Mononuclear cell (primary cell): ENCODE results near the gene SYT15B. TPM values are rescaled to one million over a fixed set of nuclear protein-coding genes. Genes with fewer than 3 reads are reported as not detected.
"Not testable (repeated sequence)": the region's sequence is repeated elsewhere in the genome, so short reads cannot be mapped to it uniquely, and the experiment has no call there.

Experiments
- H3K27me3 ChIP-seq: 2 replicates; pipeline ENCODE4 v1.6.0; 2011; ENCODE audit warnings: low read length, control low read depth; ENCODE audit not compliant: insufficient read depth
- H3K4me1 ChIP-seq: 2 replicates; pipeline ENCODE4 v1.5.1; 2011; ENCODE audit warnings: mild to moderate bottlenecking, low read length, control low read depth; ENCODE audit not compliant: insufficient read depth
- H3K4me3 ChIP-seq: 2 replicates; pipeline ENCODE4 v1.5.1; 2011; ENCODE audit warnings: mild to moderate bottlenecking, low read length, moderate library complexity
- H3K9me3 ChIP-seq: 2 replicates; pipeline ENCODE4 v1.5.1; 2011; ENCODE audit warnings: low read depth, mild to moderate bottlenecking, control low read depth, low read length
- total RNA-seq: library from RNA; depleted of rRNA; stranded (reverse); fragments of >200 nt; gene quantifications from one replicate; pipeline ENCODE4 v1.2.3, GENCODE V29; 2012

Gene SYT15B
- 0.10 TPM for total RNA-seq

DNA sequence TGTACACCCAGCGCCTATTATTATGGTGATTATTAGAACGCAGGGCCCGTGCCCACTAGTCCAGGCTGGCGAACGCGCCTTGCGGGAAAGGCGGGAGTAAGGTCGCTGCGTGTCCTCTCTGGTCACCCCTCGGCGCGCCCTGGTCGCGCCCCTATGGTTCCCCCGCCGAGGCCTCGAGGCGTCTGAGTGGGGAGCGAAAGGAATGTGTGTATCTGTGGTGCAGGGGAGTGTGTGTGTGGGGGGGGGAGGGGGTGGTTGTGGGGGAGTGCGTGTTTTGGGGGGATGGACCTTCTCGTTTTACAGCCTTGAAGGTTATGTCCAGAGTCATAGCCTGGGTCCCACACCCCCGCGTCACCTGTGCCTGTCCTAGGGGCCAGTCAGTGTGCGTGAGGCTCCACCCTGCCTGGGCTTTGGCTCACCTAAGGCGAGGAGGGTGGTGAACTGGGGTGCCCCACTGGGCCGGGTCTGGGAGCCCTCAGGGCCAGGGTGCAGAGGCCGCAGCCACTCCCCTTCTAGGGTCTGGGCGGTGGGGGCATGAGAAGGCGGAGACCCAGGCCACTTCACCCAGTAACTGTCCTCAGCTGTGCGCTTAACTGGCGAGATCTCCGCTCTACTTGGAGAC, at the start of gene SYT15B:
Gene SYT15B, minus strand, starts transcription at position 39 of the 622 bp plus-strand sequence. CDS start 952 bp downstream, outside the sequence.
- not testable (repeated sequence) for H3K4me1 ChIP-seq, H3K27me3 ChIP-seq, H3K9me3 ChIP-seq, H3K4me3 ChIP-seq

DNA sequence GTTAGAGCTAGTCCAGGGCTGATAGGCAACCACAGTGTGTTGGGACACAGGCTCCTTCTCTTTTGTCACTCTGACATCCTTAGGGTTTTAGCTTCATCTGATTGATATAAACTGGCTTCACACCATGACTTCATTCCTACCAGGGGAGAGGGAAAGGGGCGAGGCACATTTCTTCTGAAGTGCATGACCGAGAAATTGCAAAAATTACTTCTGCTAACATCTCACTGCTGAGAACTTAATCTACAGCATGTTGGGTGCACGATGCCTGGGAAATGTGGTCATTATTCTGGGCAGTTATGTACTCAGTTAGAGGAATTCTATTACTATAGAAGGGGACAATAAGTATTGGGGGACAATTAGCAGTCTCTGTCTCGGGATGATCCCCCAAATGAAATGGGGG, 16.2 kb upstream of the SYT15B start:
- not testable (repeated sequence) for H3K27me3 ChIP-seq, H3K9me3 ChIP-seq, H3K4me1 ChIP-seq, H3K4me3 ChIP-seq

DNA sequence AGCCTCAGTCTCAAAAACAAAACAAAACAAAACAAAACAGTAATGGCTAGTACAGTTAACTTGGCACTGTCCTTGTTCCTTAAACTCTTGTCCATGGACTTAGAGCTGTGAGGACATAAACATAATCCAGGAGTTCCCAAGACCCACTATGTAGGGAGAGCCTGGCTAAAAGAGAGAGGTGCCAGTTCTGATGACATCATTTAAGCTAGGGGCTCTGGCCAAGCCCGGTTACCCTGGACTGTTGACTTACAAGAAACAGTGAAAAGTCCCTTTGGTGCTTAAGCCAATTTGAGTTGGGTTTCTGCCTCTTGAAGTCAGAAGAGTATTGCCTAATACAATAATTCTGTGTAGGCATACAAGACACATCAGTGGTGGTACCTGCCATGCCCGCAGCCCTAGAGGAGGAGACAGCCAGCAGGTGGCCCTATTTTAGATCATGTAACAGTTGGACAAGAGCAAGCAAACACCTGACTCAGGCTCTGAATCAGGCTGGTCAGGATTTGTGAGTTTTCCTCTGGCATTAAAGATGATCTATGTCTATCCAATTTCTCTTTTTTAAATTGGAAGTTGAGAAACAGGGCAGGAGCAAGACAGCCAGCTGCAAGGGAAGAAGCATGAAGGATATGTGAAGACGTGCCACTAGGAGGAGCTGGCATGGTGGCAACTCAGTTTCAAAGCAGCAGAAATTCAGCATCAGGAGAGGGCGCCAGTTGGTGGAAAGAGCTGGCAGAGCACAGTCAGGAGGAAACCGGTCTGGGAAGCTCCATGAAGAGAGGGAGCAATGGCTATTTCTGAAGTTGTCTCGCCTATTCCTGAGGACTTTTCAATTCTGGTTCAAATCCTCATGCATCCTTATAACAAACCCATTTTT, 12.2 kb upstream of the SYT15B start:
- H3K4me3 ChIP-seq = not testable (repeated sequence)

DNA sequence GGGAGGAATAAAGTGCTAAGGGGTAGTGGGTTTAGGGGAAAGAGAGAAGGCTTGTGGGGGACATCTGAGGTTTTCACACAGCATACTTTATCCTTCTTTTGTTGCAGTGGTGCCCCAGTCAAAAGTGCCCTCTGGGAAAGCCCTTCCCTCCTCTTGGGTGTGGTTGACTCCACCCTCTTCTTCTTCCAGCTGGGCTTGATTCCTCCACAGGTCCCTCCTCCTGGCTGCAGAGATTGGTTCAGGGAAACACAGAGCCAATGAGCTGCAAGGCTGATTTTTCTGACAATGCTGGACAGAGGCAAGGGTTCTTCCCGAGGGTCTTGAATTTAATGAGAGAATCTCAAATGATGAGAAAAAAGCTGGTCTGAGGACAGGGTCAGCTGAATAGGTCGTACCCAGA, 7.4 kb upstream of the SYT15B start:
- H3K27me3 ChIP-seq, H3K9me3 ChIP-seq, H3K4me1 ChIP-seq, H3K4me3 ChIP-seq: not testable (repeated sequence)

More for the DNA sequence above, 12.2 kb upstream of the SYT15B start:
- not testable (repeated sequence) for H3K4me1 ChIP-seq, H3K9me3 ChIP-seq, H3K27me3 ChIP-seq

DNA sequence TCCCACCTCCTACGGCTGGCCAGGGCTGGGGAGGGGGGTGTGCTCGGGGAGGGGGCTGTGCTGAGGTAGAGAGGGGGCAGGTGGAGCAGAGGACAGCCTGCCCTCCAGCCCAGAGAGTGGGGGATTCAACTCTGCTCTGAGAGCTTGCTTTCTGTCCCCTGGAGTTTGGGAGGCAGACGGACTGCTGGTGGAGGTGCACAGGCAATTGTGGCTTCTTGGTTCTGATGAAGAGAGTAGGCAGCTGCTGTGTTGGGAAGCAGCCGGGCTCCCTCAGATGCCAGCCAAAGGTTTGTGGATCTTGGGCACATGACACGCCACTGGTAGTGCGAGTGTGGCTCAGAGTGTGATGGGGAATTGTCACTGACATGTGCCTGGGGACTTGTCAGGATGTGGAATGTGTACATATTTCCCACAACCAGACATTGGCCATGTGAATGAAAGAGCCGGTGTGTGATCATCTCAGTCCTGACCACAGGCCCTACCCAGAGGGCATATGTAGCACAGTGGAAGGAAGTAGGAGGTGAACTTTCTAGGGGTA, 5.3 kb upstream of the SYT15B start:
- H3K9me3 ChIP-seq, H3K4me1 ChIP-seq, H3K27me3 ChIP-seq, H3K4me3 ChIP-seq: not testable (repeated sequence)

DNA sequence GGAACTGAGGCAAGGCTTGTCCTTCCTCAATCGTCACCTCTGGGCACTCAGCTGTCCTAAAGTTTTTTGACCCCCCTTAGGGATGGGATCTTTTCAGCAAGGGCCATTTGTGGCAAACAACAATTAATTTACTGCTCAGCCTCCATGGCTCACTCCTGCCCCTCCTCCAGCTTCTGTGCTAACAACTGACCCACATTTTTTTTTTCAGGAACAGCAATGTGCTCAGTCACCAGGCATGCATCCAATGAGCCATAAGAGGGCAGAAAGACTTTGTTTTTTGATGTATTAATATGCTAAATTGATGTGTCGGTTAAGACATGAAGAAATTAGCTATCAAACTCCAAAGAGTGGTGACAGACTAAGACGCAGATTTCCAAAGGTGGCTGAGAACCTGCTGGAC, 4.7 kb upstream of the SYT15B start:
- not testable (repeated sequence) for H3K27me3 ChIP-seq, H3K4me3 ChIP-seq, H3K9me3 ChIP-seq, H3K4me1 ChIP-seq

DNA sequence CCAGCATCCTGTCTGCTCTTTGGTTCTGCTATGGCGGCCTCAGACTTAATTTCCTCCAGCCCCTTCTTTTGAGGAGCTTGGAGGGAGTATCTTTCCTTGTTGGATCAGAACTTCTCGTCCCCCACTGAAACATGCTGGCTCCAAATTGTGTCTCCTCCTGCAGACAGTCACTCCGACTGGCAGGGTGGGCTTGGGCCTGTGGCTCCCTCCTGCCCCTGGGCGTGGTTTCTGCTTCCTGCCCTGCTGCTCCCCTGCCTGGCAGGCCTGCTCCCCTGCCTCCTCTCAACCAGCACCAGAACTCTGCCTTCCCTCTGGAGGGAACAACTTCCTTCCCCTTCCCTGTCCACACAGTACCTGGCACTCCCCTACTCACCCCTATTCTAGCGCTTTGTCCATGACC, 3.8 kb upstream of the SYT15B start:
- not testable (repeated sequence) for H3K9me3 ChIP-seq, H3K27me3 ChIP-seq, H3K4me1 ChIP-seq, H3K4me3 ChIP-seq

DNA sequence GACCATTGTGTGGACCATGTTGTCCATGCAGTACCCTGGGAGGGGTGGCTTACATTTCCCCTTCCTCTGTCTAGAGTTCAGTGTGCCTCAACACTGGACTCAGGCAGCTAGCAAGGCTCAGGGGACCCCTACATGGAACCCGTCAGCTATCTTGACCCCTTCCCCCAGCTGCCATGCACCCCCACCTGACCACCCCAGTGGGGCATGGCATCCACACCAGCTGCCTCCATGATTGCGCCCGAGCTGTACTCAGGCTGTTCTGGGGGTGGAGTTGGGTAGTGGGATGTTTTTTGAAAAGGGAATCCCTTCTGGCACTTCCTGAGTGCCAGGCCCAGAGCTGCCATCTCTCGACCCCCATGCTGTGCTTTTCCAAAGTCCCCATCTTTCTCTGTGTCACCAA, 1.8 kb upstream of the SYT15B start:
- H3K9me3 ChIP-seq, H3K27me3 ChIP-seq, H3K4me1 ChIP-seq, H3K4me3 ChIP-seq: not testable (repeated sequence)

DNA sequence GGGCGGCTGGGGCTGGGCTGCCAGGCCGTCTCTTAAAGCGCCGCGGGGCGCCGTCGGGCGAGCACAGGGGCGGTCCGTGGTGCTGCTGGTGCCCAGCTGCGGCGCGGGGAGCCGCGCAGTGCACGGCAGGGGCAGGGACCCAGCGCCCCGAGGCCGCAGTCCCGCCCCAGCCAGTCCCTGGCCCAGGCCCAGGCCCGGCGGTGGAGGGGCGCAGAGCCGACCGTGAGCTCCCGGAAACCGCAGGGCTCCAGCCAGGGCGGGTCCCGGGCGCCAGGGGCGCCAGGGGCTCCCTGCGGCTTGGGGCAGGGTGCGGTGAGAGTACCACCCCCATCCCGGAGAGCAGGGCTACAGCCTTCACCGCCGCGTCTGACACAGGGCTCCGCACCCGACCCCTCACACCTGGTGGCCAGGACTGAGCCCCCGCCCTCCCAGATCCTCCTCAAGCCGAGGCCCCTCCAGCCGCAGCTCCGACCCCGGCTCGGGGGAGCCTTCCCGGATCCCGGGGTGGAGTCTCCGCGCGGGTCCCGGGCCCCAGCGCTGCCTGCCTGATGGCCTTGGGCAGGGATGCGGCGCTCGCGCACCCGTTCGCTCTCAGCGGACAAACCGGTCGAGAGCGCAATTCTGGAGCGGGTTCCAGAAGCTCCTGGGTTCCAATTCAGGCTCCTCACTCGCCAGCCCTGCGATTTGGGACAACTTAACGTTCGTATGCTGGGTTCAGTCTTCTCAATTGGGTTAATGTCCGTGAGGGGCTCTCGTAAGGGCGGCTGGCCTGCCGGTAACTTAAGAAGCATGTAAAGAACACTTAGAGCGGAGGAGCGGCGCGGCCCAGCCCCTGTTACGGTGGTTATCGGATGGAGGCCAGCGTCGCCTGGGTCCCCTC, 478 bp downstream of the SYT15B start:
- not testable (repeated sequence) for H3K4me3 ChIP-seq, H3K4me1 ChIP-seq, H3K27me3 ChIP-seq, H3K9me3 ChIP-seq

DNA sequence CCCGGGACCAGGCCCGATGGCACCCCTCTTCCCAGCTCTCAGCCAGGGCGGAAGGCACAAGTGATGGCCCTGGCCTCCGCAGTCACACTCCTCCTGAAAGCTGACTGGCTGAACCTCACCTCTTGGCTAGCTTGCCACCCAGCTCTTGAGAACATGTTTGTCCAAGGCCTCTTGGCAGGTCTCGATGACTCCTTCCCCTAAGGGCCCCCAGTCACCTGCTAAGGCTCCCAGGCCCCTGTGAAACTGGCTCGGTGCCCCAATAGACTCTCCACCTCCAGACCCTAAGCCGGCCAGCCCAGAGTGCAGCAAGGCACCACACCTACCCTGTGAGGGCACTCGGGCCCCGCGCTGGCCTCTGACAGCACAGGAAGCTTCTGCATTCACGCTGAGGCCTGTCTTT, 4.5 kb downstream of the SYT15B start:
- H3K9me3 ChIP-seq, H3K4me3 ChIP-seq, H3K27me3 ChIP-seq, H3K4me1 ChIP-seq: not testable (repeated sequence)

DNA sequence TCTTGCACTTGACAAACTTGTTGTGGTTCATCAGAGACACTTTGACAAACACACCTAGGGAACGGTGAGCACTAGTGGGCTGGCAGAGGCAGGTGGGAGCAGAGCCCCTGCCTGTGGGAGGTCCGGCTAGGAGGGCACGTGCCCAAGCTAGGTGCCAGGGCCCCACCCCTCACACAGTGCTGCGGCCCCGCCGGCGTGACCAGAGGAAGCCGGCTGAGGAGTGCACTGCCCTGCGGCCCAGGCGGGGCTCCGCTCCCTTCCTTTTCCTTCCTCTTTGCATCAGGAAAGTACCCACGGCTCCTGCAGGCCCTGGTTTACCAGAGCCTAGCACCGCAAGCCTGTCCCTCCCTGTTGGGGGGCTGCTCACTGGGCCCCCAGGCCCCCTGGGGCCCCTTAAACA, 7.2 kb downstream of the SYT15B start:
- H3K4me1 ChIP-seq, H3K27me3 ChIP-seq, H3K4me3 ChIP-seq: not testable (repeated sequence)

DNA sequence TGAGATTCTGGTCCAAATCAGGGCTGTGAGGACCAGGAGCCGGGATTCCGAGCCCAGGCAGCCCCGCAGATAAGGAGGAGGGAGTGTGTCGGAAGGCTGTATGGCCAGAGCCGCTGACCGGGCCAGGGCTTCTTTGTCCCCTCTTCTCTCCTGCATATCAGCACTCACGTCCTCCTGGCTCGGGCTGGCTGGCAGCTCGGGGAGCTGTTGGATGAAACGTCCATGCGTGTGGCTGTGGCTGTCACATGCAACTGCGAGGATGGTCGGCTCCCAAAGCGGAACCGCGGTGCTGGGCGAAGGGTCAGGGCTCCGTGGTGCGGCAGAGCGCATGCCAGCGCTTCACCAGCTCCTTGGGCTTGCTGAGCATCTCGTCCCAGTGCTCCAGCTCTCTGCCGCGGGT, 9.5 kb downstream of the SYT15B start:
- H3K4me3 ChIP-seq, H3K9me3 ChIP-seq, H3K4me1 ChIP-seq, H3K27me3 ChIP-seq: not testable (repeated sequence)

More for the DNA sequence above, 7.2 kb downstream of the SYT15B start:
- H3K9me3 ChIP-seq = not testable (repeated sequence)

DNA sequence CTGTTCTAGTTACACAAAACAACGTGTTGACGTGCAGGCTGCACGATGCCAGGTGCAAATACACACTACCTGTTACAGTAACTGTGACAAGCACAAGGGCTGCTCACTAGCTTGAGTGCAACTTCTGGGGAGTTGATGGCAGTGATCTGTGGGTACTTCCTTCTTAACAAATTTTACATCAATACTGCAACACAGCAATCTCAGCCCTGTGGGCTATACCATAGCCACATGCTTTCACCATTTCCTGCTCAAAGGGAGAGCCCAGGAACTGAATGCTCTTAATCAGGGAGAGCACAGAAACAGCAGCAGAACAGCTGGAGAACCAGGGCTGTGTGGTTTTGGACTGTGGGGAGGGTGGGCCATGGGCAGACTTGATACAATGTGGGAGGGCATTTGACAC, 10.2 kb downstream of the SYT15B start:
- H3K4me3 ChIP-seq, H3K9me3 ChIP-seq, H3K27me3 ChIP-seq, H3K4me1 ChIP-seq: not testable (repeated sequence)

DNA sequence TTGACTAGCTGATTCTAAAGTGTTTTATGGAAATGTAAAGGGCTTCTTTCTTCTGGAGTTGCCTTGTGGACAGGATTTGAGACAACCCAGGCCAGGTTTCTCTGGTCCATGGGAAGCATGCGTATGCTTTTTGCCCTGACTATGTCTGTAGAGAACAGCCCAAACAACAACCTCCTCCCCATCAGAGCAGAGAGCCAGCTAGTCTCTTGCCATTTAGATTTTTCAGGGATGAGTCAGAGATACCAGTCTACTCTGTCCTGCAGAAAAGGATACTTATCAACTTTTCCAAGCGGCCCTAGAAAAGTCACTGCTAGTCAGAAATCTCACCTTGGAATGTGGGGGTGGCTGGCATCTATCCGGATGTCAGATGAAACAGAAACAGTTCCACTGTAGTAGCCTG, 11.6 kb downstream of the SYT15B start:
- H3K4me1 ChIP-seq, H3K27me3 ChIP-seq, H3K9me3 ChIP-seq, H3K4me3 ChIP-seq: not testable (repeated sequence)

DNA sequence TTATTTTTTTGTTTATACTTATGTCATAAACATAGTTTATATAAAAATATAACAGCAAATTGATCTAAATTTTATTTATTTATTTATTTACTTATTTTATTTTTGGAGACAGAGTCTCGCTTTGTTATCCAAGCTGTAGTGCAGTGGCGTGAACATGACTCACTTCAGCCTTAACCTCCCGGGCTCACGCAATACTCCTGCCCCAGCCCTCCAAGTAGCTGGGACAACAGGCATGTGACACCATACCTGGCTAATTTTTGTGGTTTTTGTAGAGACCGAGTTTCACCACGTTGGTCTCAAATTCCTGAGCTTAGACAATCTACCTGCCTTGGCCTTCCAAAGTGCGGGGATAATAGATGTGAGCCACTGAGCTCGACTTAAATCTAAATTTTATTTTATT, 13.0 kb downstream of the SYT15B start:
- not testable (repeated sequence) for H3K27me3 ChIP-seq, H3K4me3 ChIP-seq, H3K4me1 ChIP-seq, H3K9me3 ChIP-seq
